ENCODE data around the gene ARHGEF28. TPM values are rescaled to one million over a fixed set of nuclear protein-coding genes. Genes with fewer than 3 reads are reported as not detected.

The ARHGEF28 gene
- polyA plus RNA-seq, 1 donor from 2014 or later: not detected

GRCh38 chr5:73900566-73900965, 274.6 kb downstream of the ARHGEF28 start:
- Histone ChIP-seq H3K9ac (ENCODE audit: low read length) (no peak overlapping the region), H3K9me2 (ENCODE audit: insufficient read depth, low read length) (no peaks in the 10 kb centered on the region), H3K9me3 (ENCODE audit: low read length) (no peaks in the 10 kb centered on the region), H3K4me3 (ENCODE audit: low read length) (no peak overlapping the region), H3F3A (ENCODE audit: insufficient read depth, low read length, poor library complexity, severe bottlenecking) (no peaks in the 10 kb centered on the region), H2AFZ (ENCODE audit: low read depth, low read length) (no peak overlapping the region), H3K36me3 (ENCODE audit: insufficient read depth, low read length) (no peaks in the 10 kb centered on the region), H3K4me2 (ENCODE audit: low read length) (no peak overlapping the region), H3K27ac (ENCODE audit: low read length) (no peak overlapping the region), H3K27me3 (ENCODE audit: insufficient read depth, low read depth, low read length) (no peaks in the 10 kb centered on the region), H3K79me2 (replicated peaks; ENCODE audit: insufficient read depth, low read length) (no peaks in the 10 kb centered on the region), H4K20me1 (ENCODE audit: insufficient read depth) (no peaks in the 10 kb centered on the region)
- TF ChIP-seq RAD21 (conservative IDR thresholded peaks at IDR 0.05) (no peak), EP300 (conservative IDR thresholded peaks at IDR 0.05; ENCODE audit: poor library complexity, severe bottlenecking) (no peak), POLR2AphosphoS5 (IDR thresholded peaks at IDR 0.05) (no peak), MXI1 (conservative IDR thresholded peaks at IDR 0.05; ENCODE audit: poor library complexity, severe bottlenecking) (no peak), SMC3 (conservative IDR thresholded peaks at IDR 0.05; ENCODE audit: poor library complexity) (no peak), CTCF (IDR thresholded peaks at IDR 0.05; ENCODE audit: poor library complexity, severe bottlenecking) (no peak), TAF1 (IDR thresholded peaks at IDR 0.05; ENCODE audit: low read depth) (no peak), EZH2 (IDR thresholded peaks at IDR 0.05; ENCODE audit: borderline replicate concordance, insufficient read depth, low read length, poor library complexity, severe bottlenecking) (no peak)
- TF ChIP-seq, protein P1, sequence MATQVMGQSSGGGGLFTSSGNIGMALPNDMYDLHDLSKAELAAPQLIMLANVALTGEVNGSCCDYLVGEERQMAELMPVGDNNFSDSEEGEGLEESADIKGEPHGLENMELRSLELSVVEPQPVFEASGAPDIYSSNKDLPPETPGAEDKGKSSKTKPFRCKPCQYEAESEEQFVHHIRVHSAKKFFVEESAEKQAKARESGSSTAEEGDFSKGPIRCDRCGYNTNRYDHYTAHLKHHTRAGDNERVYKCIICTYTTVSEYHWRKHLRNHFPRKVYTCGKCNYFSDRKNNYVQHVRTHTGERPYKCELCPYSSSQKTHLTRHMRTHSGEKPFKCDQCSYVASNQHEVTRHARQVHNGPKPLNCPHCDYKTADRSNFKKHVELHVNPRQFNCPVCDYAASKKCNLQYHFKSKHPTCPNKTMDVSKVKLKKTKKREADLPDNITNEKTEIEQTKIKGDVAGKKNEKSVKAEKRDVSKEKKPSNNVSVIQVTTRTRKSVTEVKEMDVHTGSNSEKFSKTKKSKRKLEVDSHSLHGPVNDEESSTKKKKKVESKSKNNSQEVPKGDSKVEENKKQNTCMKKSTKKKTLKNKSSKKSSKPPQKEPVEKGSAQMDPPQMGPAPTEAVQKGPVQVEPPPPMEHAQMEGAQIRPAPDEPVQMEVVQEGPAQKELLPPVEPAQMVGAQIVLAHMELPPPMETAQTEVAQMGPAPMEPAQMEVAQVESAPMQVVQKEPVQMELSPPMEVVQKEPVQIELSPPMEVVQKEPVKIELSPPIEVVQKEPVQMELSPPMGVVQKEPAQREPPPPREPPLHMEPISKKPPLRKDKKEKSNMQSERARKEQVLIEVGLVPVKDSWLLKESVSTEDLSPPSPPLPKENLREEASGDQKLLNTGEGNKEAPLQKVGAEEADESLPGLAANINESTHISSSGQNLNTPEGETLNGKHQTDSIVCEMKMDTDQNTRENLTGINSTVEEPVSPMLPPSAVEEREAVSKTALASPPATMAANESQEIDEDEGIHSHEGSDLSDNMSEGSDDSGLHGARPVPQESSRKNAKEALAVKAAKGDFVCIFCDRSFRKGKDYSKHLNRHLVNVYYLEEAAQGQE (IDR thresholded peaks at IDR 0.05; ENCODE audit: borderline replicate concordance): no peak

DNA sequence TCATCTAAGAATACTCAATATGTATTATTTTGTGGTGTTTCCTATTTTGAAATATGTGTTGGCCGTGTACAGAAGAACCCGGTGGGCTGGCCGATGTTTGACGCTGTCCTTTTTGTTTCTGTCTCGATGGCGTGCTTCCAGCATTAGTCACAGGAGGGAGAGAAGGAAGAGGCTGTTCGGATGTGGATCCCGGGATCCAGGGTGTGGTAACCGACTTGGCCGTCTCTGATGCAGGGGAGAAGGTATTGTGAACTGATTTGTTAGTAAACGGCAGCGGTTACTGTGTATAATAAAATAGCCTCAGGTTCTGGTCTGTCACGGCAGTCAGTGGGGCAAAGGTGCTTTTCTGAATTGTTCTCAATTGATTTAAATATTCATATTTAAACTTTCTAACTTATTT, 275.0 kb downstream of the ARHGEF28 start:
- Histone ChIP-seq H3K4me2 (ENCODE audit: low read length) (no peak overlapping the region), H2AFZ (ENCODE audit: low read depth, low read length) (no peak overlapping the region), H3K79me2 (replicated peaks; ENCODE audit: insufficient read depth, low read length) (no peaks in the 10 kb centered on the region), H4K20me1 (ENCODE audit: insufficient read depth) (no peaks in the 10 kb centered on the region), H3K27ac (ENCODE audit: low read length) (no peak overlapping the region), H3K9me2 (ENCODE audit: insufficient read depth, low read length) (no peaks in the 10 kb centered on the region), H3K27me3 (ENCODE audit: insufficient read depth, low read depth, low read length) (no peaks in the 10 kb centered on the region), H3K9ac (ENCODE audit: low read length) (no peak overlapping the region), H3K9me3 (ENCODE audit: low read length) (no peaks in the 10 kb centered on the region), H3K36me3 (ENCODE audit: insufficient read depth, low read length) (no peaks in the 10 kb centered on the region), H3F3A (ENCODE audit: insufficient read depth, low read length, poor library complexity, severe bottlenecking) (no peaks in the 10 kb centered on the region), H3K4me3 (ENCODE audit: low read length) (no peak overlapping the region)
- TF ChIP-seq MXI1 (conservative IDR thresholded peaks at IDR 0.05; ENCODE audit: poor library complexity, severe bottlenecking): no peak
- TF ChIP-seq EP300 (conservative IDR thresholded peaks at IDR 0.05; ENCODE audit: poor library complexity, severe bottlenecking): no peak
- no peak for TF ChIP-seq RAD21 (conservative IDR thresholded peaks at IDR 0.05)
- TF ChIP-seq TAF1 (IDR thresholded peaks at IDR 0.05; ENCODE audit: low read depth): no peak
- TF ChIP-seq, protein P1 (IDR thresholded peaks at IDR 0.05; ENCODE audit: borderline replicate concordance): no peak
- TF ChIP-seq CTCF (IDR thresholded peaks at IDR 0.05; ENCODE audit: poor library complexity, severe bottlenecking): no peak
- no peak for TF ChIP-seq POLR2AphosphoS5 (IDR thresholded peaks at IDR 0.05)
- no peak for TF ChIP-seq EZH2 (IDR thresholded peaks at IDR 0.05; ENCODE audit: borderline replicate concordance, insufficient read depth, low read length, poor library complexity, severe bottlenecking)
- TF ChIP-seq SMC3 (conservative IDR thresholded peaks at IDR 0.05; ENCODE audit: poor library complexity): no peak

All from neural cell (in vitro differentiated cells).